HG03457 (cell line): ENCODE measurements around the gene PDE6B.

Experiments used
- ATAC-seq: cut with Tn5 transposase; IDR thresholded peaks from one replicate; pipeline ENCODE4 v1.9.1; 2021; ENCODE audit warnings: moderate number of reproducible peaks; ENCODE audit not compliant: unreplicated experiment

The PDE6B gene

DNA sequence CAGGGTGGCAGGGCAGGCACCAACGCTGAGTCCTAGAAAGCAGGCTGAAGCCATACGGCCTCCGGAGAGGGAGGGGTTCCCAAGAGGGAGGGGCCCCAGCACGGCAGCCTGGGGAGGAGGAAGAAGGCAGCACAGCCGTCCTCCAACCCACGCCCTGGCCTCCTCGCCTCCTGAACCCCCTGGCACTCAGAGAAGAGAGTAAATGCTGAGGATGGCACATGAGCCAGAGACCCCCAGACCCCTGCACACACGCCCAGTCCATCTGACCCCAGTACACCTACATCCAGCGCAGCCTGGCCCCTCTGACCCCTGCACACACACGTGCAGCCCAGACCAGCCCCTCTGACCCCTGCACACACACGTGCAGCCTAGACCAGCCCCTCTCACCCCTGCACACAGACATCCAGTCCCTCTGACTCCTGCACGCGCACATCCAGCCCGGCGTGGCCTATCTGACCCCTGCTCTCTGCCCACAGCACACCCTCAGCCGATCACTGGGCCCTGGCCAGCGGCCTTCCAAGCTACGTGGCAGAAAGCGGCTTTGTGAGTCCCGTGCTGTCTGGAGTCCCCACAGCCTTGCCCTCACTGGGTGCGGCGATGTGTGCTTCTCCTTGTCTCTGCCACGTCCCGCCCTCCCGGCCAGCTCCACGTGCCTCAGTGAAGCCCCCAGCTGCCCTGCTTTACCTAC, 30.2 kb downstream of the PDE6B start:
- ATAC-seq, result no peak

DNA sequence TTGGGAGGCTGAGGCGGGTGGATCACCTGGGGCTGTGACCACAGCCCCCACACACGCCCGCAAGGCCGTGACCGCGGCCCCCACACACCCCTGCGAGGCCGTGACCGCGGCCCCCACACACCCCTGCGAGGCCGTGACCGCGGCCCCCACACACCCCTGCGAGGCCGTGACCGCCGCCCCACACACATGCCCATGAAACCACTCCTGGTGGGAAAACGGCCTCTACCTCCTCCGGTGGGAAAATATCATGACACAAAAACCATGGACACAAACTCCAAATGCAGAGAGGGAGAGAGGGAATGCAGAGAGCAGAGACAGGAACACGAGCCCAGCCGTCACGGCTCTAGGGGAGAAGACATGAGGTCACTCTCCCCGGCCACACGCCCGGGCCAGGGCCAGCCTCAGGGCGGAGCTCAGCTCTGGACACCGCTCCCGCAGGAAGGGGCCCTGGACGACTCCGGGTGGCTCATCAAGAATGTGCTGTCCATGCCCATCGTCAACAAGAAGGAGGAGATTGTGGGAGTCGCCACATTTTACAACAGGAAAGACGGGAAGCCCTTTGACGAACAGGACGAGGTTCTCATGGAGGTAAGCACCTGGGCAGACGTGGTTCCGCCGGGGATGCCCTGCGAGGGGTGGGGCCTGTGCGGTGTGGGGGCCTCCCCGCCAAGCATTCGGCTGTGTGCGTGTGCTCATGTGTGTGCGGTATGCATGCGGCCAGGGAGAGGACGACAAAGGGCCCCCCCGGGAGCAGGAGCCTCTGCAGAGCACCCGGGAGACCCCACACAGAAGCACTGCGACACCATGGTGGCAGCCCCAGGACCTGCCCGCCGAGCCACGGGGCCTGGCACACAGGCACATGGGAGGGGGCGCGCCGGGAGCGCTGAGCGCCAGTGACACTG, 31.3 kb downstream of the PDE6B start:
- no peak for ATAC-seq

DNA sequence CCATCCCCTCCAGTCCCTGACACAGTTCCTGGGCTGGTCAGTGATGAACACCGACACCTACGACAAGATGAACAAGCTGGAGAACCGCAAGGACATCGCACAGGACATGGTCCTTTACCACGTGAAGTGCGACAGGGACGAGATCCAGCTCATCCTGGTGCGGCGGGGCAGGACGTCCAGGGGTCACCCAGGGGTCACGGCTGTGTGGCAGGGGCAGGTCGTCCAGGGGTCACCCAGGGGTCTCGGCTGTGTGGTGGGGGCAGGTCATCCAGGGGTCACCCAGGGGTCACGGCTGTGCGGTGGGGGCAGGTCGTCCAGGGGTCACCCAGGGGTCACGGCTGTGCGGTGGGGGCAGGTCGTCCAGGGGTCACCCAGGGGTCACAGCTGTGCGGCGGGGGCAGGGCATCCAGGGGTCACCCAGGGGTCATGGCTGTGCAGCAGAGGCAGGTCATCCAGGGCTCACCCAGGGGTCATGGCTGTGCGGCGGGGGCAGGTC, 32.0 kb downstream of the PDE6B start:
- no peak for ATAC-seq

DNA sequence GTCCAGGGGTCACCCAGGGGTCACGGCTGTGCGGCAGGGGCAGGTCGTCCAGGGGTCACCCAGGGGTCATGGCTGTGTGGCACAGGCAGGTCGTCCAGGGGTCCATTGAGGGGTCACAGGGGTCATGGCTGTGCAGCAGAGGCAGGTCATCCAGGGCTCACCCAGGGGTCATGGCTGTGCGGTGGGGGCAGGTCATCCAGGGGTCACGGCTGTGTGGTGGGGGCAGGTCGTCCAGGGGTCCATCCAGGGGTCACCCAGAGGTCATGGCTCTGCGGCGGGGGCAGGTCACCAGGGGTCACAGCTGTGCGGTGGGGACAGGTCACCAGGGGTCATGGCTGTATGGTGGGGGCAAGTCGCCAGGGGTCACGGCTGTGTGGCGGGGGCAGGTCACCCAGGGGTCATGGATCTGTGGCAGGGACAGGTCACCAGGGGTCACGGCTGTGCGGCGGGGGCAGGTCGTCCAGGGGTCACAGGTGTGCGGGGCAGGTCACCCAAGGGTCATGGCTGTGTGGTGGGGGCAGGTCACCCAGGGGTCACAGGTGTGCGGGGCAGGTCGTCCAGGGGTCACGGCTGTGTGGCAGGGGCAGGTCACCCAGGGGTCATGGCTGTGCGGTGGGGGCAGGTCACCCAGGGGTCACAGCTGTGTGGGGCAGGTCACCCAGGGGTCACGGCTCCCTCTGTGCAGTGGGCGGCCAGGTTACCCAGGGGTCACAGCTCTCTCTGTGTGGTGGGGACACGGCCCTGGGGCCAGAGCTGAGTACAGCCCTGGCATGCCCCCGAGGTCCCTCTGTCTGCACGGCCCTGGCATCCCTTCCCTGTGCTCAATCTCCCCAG, 32.7 kb downstream of the PDE6B start:
- ATAC-seq, result no peak

DNA sequence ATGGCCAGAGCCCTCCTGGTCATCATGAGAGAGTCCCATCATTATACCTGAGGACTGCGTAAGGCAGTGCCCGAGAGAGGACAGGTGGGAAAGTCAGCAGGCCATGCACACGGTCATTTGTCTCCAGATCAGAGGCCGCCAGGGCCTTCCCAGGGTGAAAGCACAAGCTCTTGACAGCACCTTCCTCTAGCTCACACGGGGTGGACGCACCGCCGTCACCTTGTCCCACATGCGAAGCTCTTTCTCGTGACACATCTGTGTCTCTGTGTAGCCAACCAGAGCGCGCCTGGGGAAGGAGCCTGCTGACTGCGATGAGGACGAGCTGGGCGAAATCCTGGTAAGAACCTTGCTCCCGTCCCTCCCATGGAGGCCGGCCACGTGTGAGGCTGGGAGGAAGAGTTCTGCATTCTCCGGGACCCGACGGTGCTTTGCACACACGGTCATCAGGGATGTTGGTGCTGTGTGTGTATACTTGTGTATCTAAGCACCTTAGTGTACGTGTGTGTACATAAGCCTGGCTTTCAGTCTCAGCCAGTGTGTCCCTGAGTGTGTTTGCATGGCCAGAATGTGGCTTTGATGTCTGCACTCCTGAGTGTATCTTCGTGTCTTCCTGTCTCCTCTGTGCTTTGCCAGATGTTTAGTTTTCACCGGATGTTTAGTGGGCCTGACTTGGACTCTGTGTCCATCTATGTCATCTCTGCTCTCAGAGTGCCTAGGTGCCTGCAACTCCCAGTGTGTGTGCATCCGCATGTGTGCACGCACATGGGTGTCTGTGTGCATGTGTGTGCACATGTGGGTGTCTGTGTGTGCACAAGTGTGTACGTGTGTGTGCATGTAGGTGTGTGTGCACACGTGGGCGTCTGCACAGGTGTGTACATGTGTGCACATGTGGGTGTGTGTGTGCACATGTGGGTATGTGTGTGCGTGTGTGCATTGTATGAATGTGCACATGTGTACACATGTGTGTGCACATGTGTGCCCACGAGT, 33.6 kb downstream of the PDE6B start:
- ATAC-seq, result no peak

DNA sequence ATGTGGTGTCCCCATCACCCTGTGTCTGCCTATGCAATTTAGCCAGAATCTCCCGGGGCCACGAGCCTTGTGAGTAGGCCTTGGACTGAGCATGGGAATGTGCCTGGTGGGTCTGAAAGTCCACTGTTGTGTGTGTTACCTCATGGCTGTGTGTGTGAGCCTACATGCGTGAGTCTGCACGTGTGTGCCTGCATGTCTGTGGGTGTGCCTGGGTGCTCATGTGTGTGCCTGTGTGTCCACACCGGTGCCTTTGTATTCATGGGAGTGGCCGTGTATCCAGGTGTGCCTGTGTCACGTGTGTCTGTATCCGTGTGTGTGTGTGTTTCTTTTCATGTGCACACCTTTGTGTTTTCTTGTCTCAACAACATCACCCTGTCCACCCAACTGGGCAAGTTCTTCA, 34.5 kb downstream of the PDE6B start:
- ATAC-seq, result no peak

DNA sequence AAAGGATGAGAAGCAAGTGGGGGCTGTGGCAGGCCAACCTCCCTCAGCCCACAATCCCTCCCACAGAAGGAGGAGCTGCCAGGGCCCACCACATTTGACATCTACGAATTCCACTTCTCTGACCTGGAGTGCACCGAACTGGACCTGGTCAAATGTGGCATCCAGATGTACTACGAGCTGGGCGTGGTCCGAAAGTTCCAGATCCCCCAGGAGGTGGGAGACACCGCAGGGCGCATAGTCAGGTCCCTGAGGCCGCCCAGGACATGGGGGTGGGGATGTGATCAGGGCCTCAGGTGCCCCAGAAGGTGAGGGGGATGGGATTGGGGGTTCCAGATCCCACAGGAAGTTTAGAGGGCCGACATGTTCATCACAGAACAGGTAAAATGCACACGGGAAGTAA, 35.0 kb downstream of the PDE6B start:
- no peak for ATAC-seq

DNA sequence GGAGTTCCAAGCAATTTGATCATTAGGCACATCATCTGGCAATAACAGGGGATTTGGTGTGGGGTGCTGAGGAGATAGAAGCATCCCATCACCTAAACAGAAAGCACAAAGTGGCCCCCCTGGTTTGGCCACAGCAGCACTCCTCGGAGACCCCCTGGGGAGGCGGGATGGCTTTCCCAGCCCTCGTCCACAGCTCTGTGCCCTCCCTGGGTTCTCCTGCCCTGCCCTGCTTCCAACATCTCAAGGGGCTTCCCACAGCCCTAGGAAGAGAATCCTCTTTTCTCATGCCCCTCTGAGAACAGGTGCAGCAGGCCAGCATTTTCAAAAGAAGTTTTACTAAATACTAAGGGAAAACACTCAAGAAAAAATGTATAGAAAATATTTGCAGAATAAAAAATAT, 35.9 kb downstream of the PDE6B start:
- no peak for ATAC-seq

DNA sequence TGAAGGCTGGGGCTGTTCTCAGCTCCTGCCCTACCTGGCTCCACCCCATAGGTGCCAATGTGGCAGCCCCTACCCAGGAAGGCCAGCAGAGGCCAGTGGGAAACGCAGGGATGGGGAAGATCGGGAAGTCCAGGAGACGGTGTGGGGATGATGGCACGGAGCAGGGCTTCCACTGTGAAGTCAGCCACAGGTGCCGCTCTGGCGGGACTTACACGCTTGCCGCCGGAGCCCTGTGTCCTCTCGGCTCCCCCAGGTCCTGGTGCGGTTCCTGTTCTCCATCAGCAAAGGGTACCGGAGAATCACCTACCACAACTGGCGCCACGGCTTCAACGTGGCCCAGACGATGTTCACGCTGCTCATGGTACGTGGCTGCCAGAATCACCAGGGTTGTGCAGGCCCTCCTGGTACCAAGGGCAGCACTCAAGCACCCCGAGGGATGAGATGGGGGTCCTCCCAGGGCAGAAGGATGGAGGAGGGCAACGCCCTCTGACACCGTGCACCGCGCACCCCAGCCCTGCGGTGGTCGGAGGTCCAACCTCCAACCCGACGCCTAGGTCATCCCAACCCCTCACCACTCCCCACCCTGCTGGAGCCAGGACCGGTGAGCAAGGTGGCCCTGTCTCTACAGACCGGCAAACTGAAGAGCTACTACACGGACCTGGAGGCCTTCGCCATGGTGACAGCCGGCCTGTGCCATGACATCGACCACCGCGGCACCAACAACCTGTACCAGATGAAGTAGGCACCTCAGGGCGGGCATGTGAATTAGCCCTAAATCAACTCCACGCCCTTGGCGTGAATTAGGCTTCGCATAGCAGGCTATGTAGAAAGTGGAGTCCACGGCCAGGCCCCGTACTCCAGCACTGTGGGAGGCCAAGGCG, 36.7 kb downstream of the PDE6B start:
- ATAC-seq, result no peak

DNA sequence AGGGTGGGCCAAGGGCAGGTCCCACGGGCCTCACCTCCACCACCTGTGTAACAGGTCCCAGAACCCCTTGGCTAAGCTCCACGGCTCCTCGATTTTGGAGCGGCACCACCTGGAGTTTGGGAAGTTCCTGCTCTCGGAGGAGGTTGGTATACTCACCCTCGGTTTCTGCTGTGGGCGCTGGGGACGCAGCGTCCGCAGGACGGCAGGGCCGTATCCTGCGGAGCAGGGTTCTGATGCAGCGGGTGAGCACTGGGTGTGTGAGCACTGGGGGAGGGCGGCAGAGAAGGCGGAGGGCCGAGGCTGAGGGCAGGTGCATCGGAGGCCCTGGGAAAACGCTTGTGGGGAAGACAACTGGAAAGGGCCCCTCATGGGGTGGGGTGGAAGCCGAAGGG, 37.7 kb downstream of the PDE6B start:
- no peak for ATAC-seq

DNA sequence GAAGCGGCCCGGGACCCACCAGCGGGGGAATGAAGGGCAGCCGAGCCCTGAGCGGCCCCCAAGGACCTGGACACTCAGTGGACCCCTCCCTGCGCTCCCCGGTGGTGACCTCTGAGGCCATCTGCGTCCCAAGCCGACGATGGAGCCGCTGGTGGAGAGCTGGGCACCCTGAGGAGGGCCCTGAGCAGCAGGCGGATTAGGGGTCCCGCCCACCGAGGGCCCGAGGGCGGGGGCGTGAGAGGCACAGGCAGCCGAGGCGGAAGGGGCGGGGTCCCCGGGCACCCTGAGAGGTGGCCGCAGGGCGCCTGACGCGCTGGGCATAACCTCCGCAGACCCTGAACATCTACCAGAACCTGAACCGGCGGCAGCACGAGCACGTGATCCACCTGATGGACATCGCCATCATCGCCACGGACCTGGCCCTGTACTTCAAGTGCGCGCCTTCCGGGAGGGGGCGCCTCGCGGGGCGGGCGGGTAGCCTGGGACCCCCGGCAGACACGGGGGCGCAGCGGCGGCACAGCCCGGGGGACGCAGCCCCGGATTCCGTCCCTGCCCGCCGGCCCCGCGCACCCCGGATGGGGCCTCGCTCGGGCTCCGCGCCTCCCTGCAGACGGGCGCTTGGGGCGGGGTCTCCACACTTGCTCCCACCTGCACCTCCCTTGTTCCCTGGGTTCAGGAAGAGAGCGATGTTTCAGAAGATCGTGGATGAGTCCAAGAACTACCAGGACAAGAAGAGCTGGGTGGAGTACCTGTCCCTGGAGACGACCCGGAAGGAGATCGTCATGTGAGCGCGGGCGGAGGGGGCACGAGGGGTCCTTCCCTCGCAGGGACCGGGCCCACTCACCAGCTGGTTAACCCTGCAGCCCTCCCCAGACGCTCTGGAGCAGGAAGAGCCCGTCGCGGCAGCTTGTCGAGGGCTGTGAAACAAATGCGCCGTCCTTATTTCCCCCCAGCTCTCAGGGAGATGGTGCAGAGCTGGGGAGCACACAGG, 38.4 kb downstream of the PDE6B start:
- no peak for ATAC-seq

DNA sequence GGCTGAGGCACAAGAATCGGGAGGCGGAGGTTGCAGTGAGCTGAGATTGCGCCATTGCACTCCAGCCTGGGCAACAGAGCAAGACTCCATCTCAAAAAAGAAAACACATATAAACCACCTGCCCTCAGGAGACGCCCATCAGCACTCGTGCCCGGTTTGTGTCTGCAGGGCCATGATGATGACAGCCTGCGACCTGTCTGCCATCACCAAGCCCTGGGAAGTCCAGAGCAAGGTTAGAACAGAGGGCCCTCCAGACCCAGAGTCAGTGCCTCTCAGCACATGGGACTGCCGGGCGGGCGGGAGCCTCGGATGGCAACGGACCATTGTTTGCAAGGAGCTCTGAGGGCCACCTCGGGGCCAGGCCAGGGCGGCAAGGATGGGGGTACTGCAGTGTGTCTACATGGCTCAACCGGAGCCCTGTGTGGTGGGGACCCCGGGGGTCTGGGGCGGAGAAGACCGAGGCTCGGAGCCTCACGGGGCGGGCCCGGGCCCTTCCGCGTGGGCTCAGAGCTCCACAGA, 39.4 kb downstream of the PDE6B start:
- no peak for ATAC-seq

DNA sequence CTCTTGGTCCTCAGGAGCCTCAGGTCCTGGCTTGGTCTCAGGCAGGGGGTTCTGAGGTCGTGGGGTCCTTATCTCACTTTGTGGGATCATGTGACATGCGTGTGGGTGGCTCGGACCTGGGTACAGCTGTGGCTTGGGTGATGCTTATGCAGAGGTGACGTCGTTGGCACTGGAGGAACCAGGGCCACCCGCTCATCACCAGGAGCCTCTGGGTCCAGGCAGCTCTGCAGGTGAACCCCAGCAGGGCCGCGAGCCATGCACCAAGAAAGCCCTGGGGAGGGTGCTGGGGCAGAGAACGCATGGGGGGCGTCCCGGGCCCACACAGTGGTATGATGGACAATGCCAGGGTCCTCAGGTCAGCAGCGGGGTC, 40.0 kb downstream of the PDE6B start:
- ATAC-seq, result no peak

DNA sequence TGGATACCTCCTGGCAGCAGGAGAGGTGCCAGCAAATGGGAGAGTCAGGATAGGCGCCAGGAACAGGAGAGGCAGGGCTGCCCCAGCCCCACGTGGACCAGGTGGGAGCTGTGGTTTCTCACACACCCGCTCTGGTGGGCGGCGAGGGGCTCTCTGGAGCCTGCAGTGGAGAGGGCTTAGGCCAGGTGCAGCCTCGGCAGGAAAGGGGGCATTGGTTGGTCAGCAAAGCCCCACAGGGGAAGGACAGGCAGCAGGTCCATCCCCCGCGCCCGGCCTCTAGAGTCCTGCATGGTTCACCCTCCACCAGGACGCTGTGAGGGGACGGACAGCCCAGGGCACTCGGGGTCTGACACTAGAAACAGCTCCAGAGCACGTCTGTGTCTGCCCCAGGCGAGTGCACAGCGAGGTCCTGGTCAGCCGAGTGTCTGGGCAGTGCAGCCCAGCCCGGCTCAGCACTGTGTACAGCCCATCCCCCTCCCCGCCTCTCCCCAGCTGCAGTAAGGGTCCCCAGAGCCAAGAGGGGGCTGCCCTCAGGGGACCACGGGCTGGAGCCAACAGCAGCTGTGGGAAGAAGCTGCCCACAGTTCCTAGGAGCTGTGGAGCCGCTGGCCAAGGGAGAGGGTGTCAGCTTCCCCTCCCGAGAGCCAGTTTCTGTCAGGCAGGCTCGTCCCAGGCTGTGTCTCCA, 40.5 kb downstream of the PDE6B start:
- no peak for ATAC-seq

DNA sequence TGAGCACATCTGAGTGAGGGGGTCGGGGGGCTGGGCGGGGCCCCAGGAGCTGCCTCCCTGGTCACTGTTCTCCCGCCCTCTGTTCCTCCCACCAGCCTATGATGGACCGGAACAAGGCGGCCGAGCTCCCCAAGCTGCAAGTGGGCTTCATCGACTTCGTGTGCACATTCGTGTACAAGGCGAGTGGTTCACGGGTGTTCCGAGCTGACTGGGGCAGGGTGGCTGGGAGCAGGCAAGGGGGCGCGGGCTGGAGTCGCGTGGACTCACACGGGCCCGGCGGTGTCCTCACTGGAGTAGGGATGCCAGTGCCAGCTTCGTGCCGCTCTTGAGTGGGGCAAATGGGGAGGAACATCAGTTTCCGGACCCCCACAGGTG, 41.0 kb downstream of the PDE6B start:
- ATAC-seq, result no peak

DNA sequence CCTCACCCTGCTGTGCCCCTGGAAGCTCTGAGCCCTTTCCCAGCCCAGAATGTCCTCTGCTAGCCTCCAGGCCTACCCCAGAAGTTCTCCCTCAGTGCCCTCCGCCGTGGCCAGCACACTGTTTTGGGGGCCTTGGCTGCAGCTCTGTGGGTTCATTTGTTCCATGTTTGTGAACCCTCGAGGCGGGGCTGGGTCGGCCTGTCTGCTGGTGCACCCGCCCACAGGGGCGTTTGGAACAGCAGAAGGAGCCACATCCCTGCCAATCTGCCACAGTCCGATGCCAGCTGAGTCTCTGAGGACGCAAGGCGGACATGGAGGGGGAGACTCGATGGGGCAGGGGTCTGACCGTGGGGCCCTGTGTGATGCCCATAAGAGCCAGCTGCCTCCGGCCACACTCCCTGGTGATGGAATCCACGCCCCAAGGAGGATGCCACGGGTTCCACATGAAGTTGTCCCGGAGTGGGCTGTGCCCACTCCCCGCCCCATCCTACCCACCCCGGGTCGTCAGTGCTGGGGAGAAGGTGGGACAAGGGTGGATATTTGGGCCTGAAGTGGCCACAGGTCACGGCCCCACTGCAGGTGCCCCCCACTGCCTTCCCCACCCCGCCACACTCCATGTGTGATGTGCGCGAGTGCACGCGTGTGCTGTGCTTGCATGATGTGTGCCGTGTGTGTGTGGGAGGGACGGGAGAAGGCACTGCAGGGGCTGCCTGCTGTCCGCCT, 41.6 kb downstream of the PDE6B start:
- no peak for ATAC-seq

DNA sequence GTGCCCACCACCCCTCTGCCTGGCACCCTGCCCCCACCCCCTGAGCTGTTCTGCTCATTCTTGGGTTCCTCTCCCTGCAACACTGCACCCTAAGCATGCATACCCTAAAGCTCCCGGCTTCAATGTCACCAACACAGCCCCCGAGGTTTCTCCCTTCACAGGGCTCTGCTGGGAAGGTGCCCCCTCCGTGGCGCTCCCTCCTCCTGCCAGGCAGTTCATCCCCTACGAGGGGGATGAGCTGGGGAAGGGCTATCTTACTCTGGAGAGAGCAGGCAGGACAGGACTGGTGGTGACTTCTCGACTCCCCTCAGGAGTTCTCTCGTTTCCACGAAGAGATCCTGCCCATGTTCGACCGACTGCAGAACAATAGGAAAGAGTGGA, 42.2 kb downstream of the PDE6B start:
- ATAC-seq, result no peak
